HG03135 (cell line): Measurements from ENCODE around the gene PPOX.

ENCODE experiments used
- ATAC-seq: cut with Tn5 transposase; IDR thresholded peaks from one replicate; pipeline ENCODE4 v1.9.1; 2021; ENCODE audit warnings: mild to moderate bottlenecking, moderate library complexity; ENCODE audit not compliant: unreplicated experiment

PPOX gene

GRCh38 chr1:161165742-161166668 lies at the start of gene PPOX:
Gene PPOX (plus strand): TSS chr1:161166426. CDS start chr1:161166848, 422 bp downstream.
- ATAC-seq = peak; percentile 89

- peak; percentile 81 for ATAC-seq
These were observed 48.3 kb upstream of the PPOX start, which contains the start of the genes NIT1 and PFDN2 for GRCh38 chr1:161117759-161118581. Gene NIT1 (plus strand): TSS chr1:161118105. CDS start chr1:161118177, 72 bp downstream. Gene PFDN2 (minus strand): TSS chr1:161118037. CDS start chr1:161118026, 11 bp downstream.

DNA sequence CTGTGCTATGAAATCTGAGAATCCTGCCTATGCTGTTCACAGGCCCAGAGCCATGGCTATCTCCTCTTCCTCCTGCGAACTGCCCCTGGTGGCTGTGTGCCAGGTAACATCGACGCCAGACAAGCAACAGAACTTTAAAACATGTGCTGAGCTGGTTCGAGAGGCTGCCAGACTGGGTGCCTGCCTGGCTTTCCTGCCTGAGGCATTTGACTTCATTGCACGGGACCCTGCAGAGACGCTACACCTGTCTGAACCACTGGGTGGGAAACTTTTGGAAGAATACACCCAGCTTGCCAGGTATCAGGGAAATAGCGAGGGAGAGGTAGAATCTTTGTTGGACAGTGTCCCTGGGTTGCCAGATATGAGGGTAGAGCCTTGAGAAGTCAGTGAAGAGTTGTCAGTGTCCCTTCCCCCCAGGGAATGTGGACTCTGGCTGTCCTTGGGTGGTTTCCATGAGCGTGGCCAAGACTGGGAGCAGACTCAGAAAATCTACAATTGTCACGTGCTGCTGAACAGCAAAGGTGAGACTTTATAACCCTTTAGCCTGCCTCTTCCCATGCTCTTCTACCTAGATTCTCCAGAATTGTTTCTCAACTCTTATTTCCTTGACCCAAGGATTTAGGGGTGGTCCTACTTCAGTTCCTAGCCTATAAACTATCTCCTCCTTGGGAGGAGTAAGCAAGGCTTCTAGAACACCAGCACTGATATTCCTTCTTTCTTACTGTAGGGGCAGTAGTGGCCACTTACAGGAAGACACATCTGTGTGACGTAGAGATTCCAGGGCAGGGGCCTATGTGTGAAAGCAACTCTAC lies 46.9 kb upstream of the PPOX start:
- peak; percentile 55 for ATAC-seq

DNA sequence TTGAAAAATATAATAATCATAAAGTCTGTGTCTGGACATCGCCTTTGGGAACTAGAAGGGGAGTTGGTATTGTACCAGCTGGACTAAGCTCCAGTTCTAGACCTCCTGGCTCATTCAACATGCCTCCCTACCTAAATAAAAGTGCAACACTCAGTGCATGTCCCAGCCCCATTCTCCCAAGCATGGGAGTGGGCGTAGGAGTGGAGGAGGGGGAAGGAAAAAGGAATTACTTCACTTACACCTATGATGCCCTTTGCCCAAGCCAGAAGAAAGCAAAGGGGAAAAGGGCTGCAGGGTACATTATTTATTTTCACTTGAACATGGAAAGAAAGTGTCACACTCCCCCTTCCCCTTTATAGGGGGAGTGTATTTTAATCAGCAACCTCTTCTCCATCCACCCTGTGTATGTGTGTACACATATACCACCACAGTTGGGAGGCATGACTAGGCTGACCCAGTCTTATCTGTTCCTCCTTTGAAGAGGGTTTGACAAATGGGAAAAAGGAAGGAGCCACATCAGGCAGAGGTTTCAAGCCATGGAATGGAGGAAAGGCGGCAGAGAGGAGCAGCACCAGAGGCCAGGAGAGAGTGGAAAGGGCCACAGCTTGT lies 45.1 kb upstream of the PPOX start:
- ATAC-seq = no peak

DNA sequence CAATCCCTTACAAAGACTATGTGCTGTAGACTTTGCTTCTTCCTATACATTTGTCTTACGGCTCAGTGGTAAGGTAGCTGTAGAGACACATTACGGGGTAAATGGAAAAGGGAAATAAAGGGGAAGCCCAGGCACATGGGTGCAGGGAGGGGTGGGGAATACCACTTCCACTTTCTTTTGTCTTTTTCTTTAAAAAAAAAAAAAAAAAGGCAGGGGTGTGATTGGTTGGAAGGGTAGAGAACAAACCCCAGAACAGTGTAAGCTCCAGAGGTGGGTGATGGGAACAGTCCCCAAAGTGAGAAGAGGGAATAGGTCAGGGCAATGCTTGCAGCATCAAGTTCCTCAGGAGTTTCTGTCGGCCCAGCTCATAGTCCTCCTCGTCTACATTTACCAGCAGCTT lies 44.4 kb upstream of the PPOX start:
- no peak for ATAC-seq

DNA sequence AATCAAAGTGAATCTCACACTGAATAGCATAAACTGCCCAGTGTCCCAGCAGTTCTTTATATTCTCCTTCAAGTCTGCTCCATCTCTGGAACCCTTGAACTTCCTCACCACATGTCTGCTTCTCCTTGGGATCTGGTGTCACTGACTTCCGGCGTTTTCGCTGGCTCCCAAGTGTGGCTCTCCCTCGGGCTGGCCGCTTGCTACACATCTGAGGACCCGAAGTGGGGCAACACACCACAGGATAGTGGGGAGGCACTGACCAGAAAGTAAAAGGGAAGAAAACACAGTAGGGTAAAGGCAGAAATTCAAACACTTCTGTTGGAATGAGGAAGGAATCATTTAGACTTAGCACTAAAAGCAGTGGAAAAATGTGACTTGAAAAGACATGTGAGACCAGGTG lies 43.3 kb upstream of the PPOX start:
- ATAC-seq = no peak

DNA sequence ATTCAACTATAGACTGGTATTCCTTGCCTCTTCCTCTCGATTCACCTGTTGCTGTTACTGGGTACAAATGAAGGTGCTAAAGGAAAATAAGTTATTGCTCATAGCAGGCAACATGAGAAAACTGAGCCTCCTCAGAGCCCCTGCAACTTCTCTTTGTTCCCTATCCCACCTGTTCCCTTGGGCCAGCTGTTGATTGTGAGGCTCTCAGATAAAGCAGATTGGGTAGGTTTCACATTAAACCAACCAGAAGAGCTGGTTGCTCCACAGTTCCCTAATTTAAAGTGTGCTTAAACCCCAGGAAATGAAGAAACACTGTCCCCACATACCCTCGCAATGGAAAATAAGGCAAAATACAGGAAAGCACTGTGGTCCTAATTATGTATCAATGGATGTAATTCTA lies 38.6 kb upstream of the PPOX start:
- ATAC-seq = no peak

DNA sequence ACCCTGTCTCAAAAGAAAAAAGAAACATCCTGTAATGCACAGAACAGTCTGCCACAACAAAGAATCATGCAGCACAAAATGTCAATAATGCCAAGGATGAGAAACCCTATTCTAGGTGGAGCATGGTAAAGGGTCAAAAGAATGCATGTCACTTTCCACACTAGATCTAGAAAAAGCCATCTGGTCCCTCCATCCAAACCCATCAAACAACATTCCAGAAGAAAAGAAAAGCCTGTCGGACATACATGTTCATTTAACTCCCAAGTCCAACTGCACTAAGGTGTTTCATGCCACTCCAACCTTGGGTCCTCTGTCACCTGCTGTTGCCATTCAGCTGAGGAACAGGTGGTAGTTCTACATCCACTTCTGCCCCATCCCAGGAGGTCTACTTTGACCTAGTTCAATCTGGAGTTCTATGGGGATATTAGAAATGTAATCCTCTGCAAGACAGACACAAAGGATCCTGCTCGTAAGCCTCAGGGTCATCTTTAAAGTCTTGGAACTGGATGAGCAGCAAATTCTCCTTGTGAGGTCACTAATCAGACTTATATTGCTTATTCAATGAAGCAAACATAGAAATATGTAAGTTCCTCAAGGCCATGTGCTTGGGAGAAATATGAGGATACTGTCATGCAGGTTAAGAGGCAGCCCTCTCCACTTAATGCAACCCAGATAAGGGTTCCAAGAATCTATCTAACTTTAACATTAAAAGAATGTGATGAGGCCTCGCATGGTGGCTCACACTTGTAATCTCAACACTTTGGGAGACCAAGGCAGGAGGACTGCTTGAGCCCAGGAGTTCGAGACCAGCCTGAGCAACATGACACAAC lies 37.4 kb upstream of the PPOX start:
- ATAC-seq = no peak

DNA sequence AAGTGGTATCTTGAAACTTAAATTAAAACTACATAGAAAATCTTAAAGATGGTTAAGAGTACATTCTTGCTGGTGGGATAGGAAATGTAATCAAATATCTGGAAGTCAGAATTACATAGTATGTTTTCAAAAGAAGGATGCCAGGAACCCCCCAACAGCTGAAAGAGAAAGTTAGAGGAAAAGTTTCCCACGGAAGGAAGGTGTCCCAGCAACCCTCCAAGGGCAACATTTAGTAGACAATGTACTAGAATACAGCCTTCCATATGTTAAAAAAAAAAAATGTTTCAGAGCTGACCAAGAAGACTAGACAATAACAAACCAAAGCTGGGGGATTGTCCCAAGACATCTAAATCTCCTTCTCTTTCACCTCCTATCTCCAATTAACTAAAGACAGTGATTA lies 36.0 kb upstream of the PPOX start:
- ATAC-seq = no peak

DNA sequence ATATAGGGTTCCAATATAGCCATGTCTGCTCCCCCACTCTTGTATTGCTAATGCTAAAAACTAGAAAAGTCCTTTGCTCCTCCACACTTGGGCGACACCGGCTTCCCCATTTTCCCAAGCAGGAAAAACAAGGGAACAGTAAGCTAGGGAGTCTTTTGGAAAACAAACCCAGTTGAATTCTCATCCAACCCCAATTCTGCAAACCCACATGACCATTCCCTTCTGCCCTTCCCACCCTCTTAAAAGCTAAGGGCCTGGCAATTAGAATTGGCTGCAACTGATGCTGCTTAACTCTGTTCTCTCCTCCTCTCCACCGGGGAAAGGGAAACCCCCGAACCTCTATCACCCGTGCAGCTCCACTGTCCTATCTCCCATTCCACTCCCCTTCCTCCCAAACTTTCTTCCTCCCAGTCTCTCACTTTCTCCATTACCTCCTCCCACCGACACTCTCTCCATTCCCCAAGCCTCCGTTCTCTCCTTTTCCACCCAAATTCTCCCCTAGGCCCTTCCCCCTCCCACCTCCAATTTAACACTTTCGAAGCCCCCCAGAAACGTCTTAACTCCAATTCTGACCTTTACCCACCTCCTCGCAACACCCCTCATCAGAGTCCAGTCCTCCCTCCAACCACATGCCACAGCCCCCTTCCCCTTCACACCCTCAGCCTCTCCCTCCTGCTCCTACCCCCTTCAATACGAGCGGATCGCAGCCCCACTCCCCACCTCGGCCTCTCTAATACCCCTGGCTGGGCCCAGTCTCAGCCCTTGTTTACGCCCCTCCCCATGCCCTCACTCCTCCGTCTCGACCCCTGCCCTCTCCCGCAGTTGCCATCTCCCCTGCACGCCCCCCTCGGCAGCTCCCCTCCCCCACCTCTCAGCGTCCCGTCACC lies 34.5 kb upstream of the PPOX start:
- ATAC-seq = no peak

DNA sequence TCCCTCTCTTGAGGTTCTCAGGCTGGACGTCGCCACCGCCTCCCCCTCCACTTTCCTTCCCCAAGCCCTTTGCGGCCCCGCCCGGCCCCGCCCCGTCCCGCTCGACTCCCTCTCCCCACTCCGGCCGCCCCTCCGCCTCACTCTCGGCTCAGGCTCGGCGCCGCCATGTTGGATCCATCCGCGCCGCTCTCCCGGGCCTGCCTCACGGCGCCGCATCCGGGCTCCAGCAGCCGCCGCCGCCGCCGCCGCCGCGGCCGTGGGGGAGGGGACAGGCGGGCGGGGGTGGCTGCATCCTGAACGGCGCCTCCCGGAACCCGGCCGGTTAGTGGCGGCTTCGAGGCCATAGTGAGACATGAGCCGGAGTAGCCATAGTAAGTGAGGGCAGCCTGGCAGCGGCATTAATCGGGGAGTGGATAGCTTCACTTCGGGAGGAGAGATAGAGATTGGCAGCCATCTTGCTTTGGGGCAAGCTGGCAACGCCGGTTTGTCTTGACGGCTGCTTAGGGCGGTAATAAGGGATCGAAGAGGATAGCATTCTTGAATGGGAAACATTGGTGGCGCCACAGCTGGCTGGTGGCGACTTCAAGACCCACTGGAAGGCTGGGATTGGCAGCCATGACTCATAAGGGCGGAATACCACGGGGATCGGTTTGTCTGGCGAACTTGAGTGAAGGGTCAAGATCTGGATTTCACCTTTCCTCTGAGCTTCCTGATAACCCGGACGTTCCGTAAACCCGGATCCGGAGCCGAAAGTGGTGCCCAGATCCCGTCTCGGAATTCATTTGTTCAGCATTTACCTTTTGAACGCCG lies 33.6 kb upstream of the PPOX start, which contains the start of gene DEDD:
DEDD (minus strand) TSS at position 258 of the 810 bp plus-strand sequence. CDS start 8,205 bp downstream, outside the sequence.
- ATAC-seq = peak; percentile 96

DNA sequence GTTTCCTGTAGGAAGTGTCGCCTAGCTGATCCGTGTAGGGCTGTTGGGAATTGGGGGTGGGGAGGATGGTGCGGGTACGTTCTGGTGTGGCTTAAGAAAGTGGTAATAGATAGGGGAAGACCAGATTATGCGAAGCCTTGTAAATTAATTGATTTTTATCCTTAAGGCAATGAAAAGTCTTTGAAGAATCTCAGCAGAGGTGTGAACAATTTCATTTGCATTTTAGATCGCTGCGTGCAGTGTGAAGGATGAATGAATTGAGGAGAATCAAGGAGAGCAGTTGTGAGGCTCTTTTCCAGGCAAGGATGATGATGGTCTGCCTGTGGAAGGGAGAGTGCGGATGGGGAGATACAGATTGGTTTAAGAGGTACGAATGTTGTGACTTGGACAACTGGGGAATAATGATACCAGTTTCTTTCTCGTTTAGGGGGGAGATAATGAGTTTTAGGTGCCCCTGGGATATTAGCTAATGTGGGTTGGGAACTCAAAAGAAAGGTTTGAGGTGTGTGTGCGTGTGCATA lies 32.9 kb upstream of the PPOX start:
- no peak for ATAC-seq

DNA sequence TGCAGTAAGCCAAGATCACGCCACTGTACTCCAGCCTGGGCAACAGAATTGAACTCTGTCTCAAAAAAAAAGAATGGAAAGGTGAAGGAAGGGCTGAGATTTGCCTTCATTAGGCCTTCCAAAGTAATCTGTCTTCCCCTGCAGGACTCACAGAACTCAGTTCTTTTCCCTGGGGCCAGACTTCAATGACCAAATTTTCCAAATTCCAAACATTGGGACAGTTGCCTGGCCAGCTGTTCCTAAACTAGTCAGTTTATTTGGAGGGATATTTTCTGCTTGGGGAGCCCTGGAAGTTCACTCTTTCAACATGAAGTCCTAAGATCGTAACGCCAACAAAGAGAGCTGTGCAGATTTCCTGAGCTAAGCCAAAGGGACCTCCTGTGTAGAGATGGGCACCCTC lies 28.3 kb upstream of the PPOX start:
- ATAC-seq = no peak

- no peak for ATAC-seq
These were observed 27.8 kb upstream of the PPOX start for GRCh38 chr1:161138431-161138830.

DNA sequence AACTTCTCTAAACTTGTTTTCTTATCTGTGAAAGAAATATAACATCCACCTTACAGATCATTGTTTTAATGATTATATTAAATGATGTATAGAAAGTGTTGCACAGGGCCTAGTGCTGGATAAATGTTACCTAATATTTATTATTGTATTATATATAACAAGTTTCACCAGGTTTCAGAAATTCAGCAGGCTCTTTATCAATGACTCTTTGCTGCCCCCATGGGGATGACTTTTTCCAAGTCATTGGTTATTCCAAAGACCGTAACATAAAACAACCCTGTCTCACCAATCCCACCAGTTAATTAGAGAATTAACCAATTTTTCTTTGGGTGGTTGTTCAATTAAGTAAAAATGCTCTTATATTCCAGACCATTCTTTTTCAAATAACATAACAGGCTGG lies 26.5 kb upstream of the PPOX start:
- ATAC-seq = no peak

- no peak for ATAC-seq
These were observed 25.3 kb upstream of the PPOX start for GRCh38 chr1:161140755-161141400.

GRCh38 chr1:161145832-161146231 lies 20.4 kb upstream of the PPOX start:
- ATAC-seq = no peak
